CD4-positive, alpha-beta T cell treated with Interleukin-1 beta for 1 hour (primary cell): ENCODE measurements around the gene KLHL17.
"Not testable (repeated sequence)": the region's sequence is repeated elsewhere in the genome, so short reads cannot be mapped to it uniquely, and the experiment has no call there.

Experiments
- DNase-seq, 2 donors: peaks; one replicate each; pipeline ENCODE4 v3.0.0-alpha.2; 2020 to 2022

The KLHL17 gene

GRCh38 chr1:937521-937920 is 22.9 kb upstream of the KLHL17 start:
- DNase-seq = no peak

GRCh38 chr1:938088-938683 is 22.2 kb upstream of the KLHL17 start:
- DNase-seq = no peak

GRCh38 chr1:938711-939489 is 21.5 kb upstream of the KLHL17 start:
- no peak for DNase-seq

GRCh38 chr1:939511-940106 is 20.8 kb upstream of the KLHL17 start:
- no peak for DNase-seq

- DNase-seq = peak in 1 of 2 donors; percentile 31
Observed at GRCh38 chr1:940107-941014, 20.0 kb upstream of the KLHL17 start.

- no peak for DNase-seq
Observed at GRCh38 chr1:941015-941587, 19.3 kb upstream of the KLHL17 start.

- DNase-seq = no peak
Observed at GRCh38 chr1:941588-942383, 18.6 kb upstream of the KLHL17 start.

GRCh38 chr1:942411-942821 is 18.0 kb upstream of the KLHL17 start:
- no peak for DNase-seq

GRCh38 chr1:942864-943533 is 17.4 kb upstream of the KLHL17 start:
- DNase-seq = no peak

GRCh38 chr1:943545-944340 is 16.6 kb upstream of the KLHL17 start:
- no peak for DNase-seq

- DNase-seq = no peak
Observed at GRCh38 chr1:944341-945325, 15.8 kb upstream of the KLHL17 start.

- DNase-seq = no peak
Observed at GRCh38 chr1:945688-946556, 14.5 kb upstream of the KLHL17 start.

GRCh38 chr1:946811-947210 is 13.6 kb upstream of the KLHL17 start:
- DNase-seq = not testable (repeated sequence)

GRCh38 chr1:947958-948357 is 12.4 kb upstream of the KLHL17 start:
- DNase-seq = no peak

GRCh38 chr1:950268-950667 is 10.1 kb upstream of the KLHL17 start:
- no peak for DNase-seq

GRCh38 chr1:950881-951280 is 9.5 kb upstream of the KLHL17 start:
- no peak for DNase-seq

- DNase-seq = no peak
Observed at GRCh38 chr1:951364-951763, 9.0 kb upstream of the KLHL17 start.

- no peak for DNase-seq
Observed at GRCh38 chr1:952201-952600, 8.2 kb upstream of the KLHL17 start.
